Endodermal cell (in vitro differentiated cells): Measurements from ENCODE around the gene HSPG2. TPM values are rescaled to one million over a fixed set of nuclear protein-coding genes. Genes with fewer than 3 reads are reported as not detected.
A peak's percentile ranks its signal among the peaks of the same experiment; 100 is the strongest.

Experiments used
- DNase-seq: peaks from one replicate; pipeline ENCODE4 v3.0.0-alpha.2; 2017
- H3K27ac ChIP-seq: 2 replicates; pipeline ENCODE4 v1.5.1; 2013; ENCODE audit warnings: mild to moderate bottlenecking, low read depth, low read length, moderate library complexity
- H3K27me3 ChIP-seq: 2 replicates; pipeline ENCODE4 v1.6.1; 2013; ENCODE audit warnings: mild to moderate bottlenecking, low read length, moderate library complexity; ENCODE audit not compliant: insufficient read depth, control insufficient read depth, poor library complexity, severe bottlenecking
- H3K36me3 ChIP-seq: 2 replicates; pipeline ENCODE4 v1.7.0; 2013; ENCODE audit warnings: mild to moderate bottlenecking, low read length, moderate library complexity; ENCODE audit not compliant: control insufficient read depth, insufficient read depth
- H3K4me1 ChIP-seq: one replicate; pipeline ENCODE4 v1.7.0; 2013; ENCODE audit warnings: low read length; ENCODE audit not compliant: control insufficient read depth, insufficient read depth
- H3K4me3 ChIP-seq: 2 replicates; pipeline ENCODE4 v1.5.1; 2013; ENCODE audit warnings: mild to moderate bottlenecking, low read length, moderate library complexity
- H3K9ac ChIP-seq: 2 replicates; pipeline ENCODE4 v1.6.1; 2013; ENCODE audit warnings: mild to moderate bottlenecking, low read length, moderate library complexity; ENCODE audit not compliant: poor library complexity, severe bottlenecking; ENCODE audit errors: extremely low read depth
- H3K9me3 ChIP-seq: 2 replicates; pipeline ENCODE4 v1.6.1; 2013; ENCODE audit warnings: mild to moderate bottlenecking, low read length, moderate library complexity; ENCODE audit not compliant: control insufficient read depth
- H3K27ac Mint-ChIP-seq: 2 replicates; pipeline ENCODE4 v1.8.0; 2020; ENCODE audit warnings: mixed read lengths
- H3K27me3 Mint-ChIP-seq: 2 replicates; pipeline ENCODE4 v1.8.0; 2021; ENCODE audit warnings: mild to moderate bottlenecking, mixed read lengths; ENCODE audit not compliant: insufficient read depth
- H3K36me3 Mint-ChIP-seq: 2 replicates; pipeline ENCODE4 v1.8.0; 2020; ENCODE audit warnings: low read depth, mixed read lengths
- H3K4me1 Mint-ChIP-seq: 2 replicates; pipeline ENCODE4 v1.8.0; 2020; ENCODE audit warnings: mixed read lengths
- H3K4me3 Mint-ChIP-seq: 2 replicates; pipeline ENCODE4 v1.8.0; 2020; ENCODE audit warnings: mild to moderate bottlenecking, moderate library complexity, mixed read lengths
- H3K9me3 Mint-ChIP-seq: 2 replicates; pipeline ENCODE4 v1.8.0; 2020; ENCODE audit warnings: mild to moderate bottlenecking, mixed read lengths
- CTCF ChIP-seq: fragments of 200-600 bp; sonication (generic); conservative IDR thresholded peaks from 2 replicates; pipeline ENCODE4 v1.5.0; 2021; ENCODE audit warnings: antibody characterized with exemption, mild to moderate bottlenecking
- WGBS, 2 experiments: methylation state at CpG; one replicate each; pipeline versions ENCODE4 v1.1.5 to v1.1.7; 2013; ENCODE audit warnings: missing lambda C conversion rate in 2 of 2, mixed read lengths in 1 of 2; ENCODE audit not compliant: insufficient coverage in 1 of 2, insufficient read length in 1 of 2; 5-methylcytosine and 5-hydroxymethylcytosine counted together
- total RNA-seq, 2 donors: library from RNA; stranded (reverse); fragmentation: NEBNext Ultra II Directional in 1 of 2; extraction: Animal tissue kit (Norgen Biotek cat#: 25700) in 1 of 2; gene quantifications; 2 replicates in 1 of 2; 3 replicates in 1 of 2; pipeline ENCODE4 v1.2.1, GENCODE V29; 2021

HSPG2 gene
- total RNA-seq, 2 donors from 2014 or later = 222 to 227 TPM

GRCh38 chr1:21876267-21876666 is 60.8 kb downstream of the HSPG2 start:
- no peak for TF ChIP-seq CTCF
- Histone ChIP-seq H3K4me1 (no peaks in the 10 kb centered on the region), H3K27ac (no peak overlapping the region), H3K36me3 (peaks cover 87% of the 10 kb centered on the region), H3K27me3 (no peaks in the 10 kb centered on the region), H3K9me3 (no peaks in the 10 kb centered on the region), H3K9ac (no peak overlapping the region), H3K4me3 (no peak overlapping the region)
- Mint-ChIP-seq H3K4me3 (no peak overlapping the region), H3K4me1 (no peaks in the 10 kb centered on the region), H3K27ac (no peak overlapping the region), H3K9me3 (no peaks in the 10 kb centered on the region), H3K27me3 (no peaks in the 10 kb centered on the region), H3K36me3 (peaks cover 59% of the 10 kb centered on the region)
- no peak for DNase-seq
- 95 to 96% methylated on average over 10 to 16 of the region's 16 CpGs for whole genome bisulfite sequencing, 2 experiments

GRCh38 chr1:21875621-21876063 is 61.5 kb downstream of the HSPG2 start:
- Mint-ChIP-seq H3K9me3 (no peaks in the 10 kb centered on the region), H3K27me3 (no peaks in the 10 kb centered on the region), H3K4me1 (no peaks in the 10 kb centered on the region), H3K27ac (no peak overlapping the region), H3K36me3 (peaks cover 55% of the 10 kb centered on the region), H3K4me3 (no peak overlapping the region)
- WGBS, 2 experiments = 93 to 97% methylated on average over 16 of the region's 16 CpGs
- H3K36me3 ChIP-seq = peaks cover 87% of the 10 kb centered on the region
- H3K9me3 ChIP-seq = no peaks in the 10 kb centered on the region
- no peak overlapping the region for H3K27ac ChIP-seq
- no peak overlapping the region for H3K4me3 ChIP-seq
- H3K4me1 ChIP-seq = no peaks in the 10 kb centered on the region
- H3K9ac ChIP-seq = no peak overlapping the region
- H3K27me3 ChIP-seq = no peaks in the 10 kb centered on the region
- DNase-seq = no peak
- peak; percentile 22 for TF ChIP-seq CTCF

GRCh38 chr1:21874778-21875547 is 62.1 kb downstream of the HSPG2 start:
- no peaks in the 10 kb centered on the region for H3K4me1 Mint-ChIP-seq
- no peak overlapping the region for H3K4me3 Mint-ChIP-seq
- no peaks in the 10 kb centered on the region for H3K9me3 Mint-ChIP-seq
- H3K36me3 Mint-ChIP-seq = peaks cover 57% of the 10 kb centered on the region
- H3K27ac ChIP-seq = no peak overlapping the region
- WGBS, 2 experiments = 93 to 95% methylated on average over 15 to 24 of the region's 24 CpGs
- H3K9ac ChIP-seq = no peak overlapping the region
- peaks cover 85% of the 10 kb centered on the region for H3K36me3 ChIP-seq
- H3K27me3 ChIP-seq = no peaks in the 10 kb centered on the region
- H3K4me3 ChIP-seq = no peak overlapping the region
- no peak for DNase-seq
- H3K27me3 Mint-ChIP-seq = no peaks in the 10 kb centered on the region
- H3K9me3 ChIP-seq = no peaks in the 10 kb centered on the region
- TF ChIP-seq CTCF = no peak
- H3K27ac Mint-ChIP-seq = no peak overlapping the region
- H3K4me1 ChIP-seq = no peaks in the 10 kb centered on the region
